H7 (cell line): ENCODE data around the gene PRR12. TPM values are rescaled to one million over a fixed set of nuclear protein-coding genes. Genes with fewer than 3 reads are reported as not detected.

Experiments
- DNase-seq: peaks from one replicate; pipeline ENCODE4 v3.0.0; 2012
- H3K27me3 ChIP-seq: 2 replicates; pipeline ENCODE4 v1.6.0; 2011; ENCODE audit warnings: mild to moderate bottlenecking, low read length; ENCODE audit not compliant: control insufficient read depth, insufficient read depth
- H3K36me3 ChIP-seq: replicated peaks from 2 replicates; pipeline ENCODE4 v1.5.1; 2011; ENCODE audit warnings: low read length; ENCODE audit not compliant: control insufficient read depth, insufficient read depth
- H3K4me3 ChIP-seq: 2 replicates; pipeline ENCODE4 v1.5.1; 2011; ENCODE audit warnings: low read depth, mild to moderate bottlenecking, control low read depth, low read length, moderate library complexity; ENCODE audit not compliant: insufficient read depth
- total RNA-seq: library from RNA; depleted of rRNA; stranded (reverse); fragments of >200 nt; shearing (Covaris generic); gene quantifications from 2 replicates; pipeline ENCODE4 v1.2.3, GENCODE V29; 2014

PRR12 gene
- total RNA-seq, 1 experiment from 2014 or later, result 8.2 TPM

DNA sequence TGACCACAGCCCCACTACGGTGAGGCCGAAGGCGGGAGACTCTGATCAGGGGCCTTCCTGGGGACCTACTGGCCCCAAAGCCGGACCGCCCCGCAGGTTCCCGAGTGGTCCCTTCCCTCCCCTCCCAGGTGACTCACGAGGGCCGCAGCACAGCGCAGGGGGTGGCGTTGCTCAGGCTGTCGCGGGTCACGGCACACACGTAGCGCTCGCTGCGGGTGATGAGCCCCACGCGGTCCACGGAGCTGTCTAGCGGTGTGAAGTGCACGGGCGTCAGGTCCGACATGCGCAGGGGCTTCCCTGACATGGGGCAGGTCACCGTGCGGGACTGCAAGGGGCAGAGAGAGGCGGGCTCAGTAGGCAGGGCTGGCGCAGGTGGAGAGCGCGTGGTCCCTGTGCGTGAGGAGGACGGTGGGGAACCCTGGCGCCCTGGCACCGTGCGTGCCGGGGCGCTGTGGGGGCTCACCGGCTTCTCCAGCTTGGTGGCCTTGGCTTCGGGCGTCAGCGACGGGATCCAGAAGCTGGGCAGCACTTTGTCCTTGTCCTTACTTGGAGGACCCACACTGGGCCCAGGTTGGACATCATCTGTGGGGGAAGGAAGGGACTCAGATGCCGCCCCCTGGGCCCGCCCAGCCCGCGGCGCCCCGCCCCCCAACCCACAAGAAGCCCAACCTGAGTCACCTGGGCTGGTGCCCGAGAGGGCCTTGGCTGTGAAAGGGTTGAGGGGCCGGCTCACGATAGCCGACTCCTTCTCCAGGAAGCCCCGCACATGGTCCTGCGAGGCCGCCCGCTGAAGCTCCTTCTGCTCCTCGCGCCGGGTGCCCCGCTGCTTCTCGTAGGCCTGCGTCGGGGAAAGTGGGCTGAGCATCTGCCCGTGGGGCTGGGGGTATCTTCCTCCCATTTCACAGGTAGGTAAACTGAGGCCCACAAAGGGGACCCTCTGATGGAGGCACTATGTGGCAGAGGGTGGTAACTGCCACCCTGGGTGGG, 34.3 kb upstream of the PRR12 start:
- DNase-seq, result peak; percentile 96
- Histone ChIP-seq H3K4me3 (peak overlapping the region; percentile 63), H3K36me3 (peaks cover 9% of the 10 kb centered on the region), H3K27me3 (no peaks in the 10 kb centered on the region)

DNA sequence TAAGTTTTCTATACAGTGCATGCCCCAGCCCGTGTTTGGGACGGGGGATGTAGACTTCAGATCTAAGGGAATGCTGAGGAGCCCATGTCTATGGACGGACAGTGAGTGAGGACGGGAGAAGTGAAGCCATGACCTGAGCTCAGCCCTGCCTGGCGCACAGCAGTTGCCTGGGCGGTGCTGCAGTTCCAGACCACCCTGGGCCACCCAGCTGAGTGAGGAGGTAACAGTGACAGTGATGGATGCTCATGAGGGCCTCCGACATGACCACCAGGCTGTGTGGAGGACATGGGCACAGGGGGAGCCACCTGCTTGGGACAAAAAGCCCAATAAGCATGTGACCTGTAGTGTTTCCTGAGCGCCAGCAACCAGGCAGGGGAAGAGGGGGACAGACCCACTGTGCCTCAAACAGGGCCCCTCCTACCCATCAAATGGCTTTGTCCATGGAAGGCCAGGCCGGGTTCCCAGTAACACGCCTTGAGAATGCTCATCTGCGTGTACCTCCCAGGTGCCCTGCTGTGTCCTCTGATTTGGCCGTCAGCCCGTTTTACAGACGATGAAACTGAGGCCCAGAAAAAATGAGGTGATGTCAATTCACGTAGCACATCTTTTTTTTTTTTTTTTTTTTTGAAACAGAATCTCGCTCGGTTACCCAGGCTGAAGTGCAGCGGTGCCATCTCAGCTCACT, 33.2 kb upstream of the PRR12 start:
- Histone ChIP-seq H3K36me3 (peaks cover 9% of the 10 kb centered on the region), H3K27me3 (no peaks in the 10 kb centered on the region), H3K4me3 (no peak overlapping the region)
- no peak for DNase-seq

DNA sequence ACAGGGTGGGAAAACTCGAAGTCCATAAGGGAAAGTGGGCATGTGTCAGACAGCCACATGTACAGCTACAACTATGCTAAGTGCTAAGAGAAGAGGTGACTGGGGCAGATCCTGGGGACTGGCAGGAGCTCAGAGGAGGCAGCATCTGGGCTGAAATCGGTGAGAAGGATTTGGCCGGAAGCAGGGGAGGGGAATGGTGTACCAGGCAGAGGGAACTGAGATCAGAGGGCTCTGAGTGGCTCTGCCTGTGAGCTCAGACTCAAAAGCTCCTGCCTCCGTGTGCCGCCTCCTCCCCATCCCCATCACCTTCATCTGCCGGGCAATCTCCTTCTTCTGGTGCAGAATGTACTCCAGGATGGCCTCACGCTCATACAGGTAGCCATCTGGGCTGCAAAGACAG, 32.4 kb upstream of the PRR12 start:
- H3K4me3 ChIP-seq, result no peak overlapping the region
- H3K36me3 ChIP-seq, result peaks cover 9% of the 10 kb centered on the region
- no peaks in the 10 kb centered on the region for H3K27me3 ChIP-seq
- no peak for DNase-seq

DNA sequence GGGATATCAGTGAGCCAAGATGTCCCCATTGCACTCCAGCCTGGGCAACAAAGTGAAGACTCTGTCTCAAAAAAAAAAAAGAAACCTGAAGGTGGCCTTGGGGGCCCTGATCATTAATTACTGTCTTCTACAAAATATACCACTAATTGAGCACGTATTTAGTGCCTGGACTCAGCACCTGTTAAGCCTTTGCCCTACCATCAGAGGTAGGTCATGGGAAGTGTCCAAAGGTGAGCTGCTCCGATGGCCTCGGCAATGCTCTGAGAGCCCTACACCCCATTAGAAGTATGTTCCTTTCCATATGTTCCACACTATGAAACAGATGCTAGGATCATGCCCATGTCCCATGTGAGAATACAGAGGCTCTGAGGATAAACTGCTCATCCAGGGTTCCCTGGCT, 31.5 kb upstream of the PRR12 start:
- DNase-seq, result no peak

DNA sequence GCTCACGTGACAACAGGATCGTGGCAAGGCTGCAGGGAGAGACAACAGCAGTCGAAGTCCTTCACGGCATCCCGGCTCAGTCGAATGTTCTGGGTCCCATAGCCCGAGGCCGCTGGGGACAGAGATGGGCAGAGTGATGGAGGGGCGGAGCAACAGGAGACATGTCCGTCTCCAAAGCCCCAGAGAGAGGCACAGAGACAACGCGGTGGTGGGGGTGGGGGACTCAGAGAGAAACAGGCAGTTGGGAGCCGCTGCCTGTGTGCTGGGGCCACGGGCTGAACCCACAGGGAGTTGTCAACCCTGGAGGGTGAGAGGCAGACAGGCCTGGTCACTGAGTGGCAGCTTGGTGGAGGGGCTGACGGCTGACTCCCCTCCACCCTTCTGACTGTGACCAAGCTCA, 31.1 kb upstream of the PRR12 start:
- Histone ChIP-seq H3K27me3 (no peaks in the 10 kb centered on the region), H3K4me3 (no peak overlapping the region), H3K36me3 (peaks cover 7% of the 10 kb centered on the region)
- DNase-seq, result no peak

More for the DNA sequence above, 31.5 kb upstream of the PRR12 start:
- peaks cover 9% of the 10 kb centered on the region for H3K36me3 ChIP-seq
- H3K27me3 ChIP-seq, result no peaks in the 10 kb centered on the region
- H3K4me3 ChIP-seq, result no peak overlapping the region

DNA sequence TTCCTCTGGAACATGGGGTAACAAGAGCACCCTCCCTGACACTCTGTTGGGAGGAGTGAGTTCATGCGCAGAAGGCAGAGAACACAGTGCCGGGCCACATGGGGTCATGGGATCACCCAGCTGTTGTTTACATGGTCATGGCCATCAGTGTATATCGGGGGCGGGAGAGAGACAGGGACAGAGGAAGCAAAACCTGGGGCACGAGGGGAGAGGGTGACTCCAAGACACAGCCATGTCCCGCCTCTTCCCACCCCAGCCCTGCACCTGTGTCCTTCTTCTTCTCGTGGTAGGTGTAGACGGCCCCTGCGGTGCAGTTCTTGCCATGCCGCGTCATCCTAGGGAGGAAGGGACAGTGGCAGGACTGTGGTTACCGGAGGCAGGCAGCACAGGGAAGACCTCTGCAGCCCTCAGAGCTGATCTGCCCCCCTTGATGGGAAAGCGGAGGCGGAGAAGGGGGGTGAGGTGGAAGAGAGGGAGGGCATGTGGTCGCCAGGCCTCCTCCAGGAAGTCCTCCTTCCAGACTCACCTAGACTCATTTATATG, 30.6 kb upstream of the PRR12 start:
- peak; percentile 60 for DNase-seq
- Histone ChIP-seq H3K27me3 (no peaks in the 10 kb centered on the region), H3K36me3 (peaks cover 7% of the 10 kb centered on the region), H3K4me3 (no peak overlapping the region)

DNA sequence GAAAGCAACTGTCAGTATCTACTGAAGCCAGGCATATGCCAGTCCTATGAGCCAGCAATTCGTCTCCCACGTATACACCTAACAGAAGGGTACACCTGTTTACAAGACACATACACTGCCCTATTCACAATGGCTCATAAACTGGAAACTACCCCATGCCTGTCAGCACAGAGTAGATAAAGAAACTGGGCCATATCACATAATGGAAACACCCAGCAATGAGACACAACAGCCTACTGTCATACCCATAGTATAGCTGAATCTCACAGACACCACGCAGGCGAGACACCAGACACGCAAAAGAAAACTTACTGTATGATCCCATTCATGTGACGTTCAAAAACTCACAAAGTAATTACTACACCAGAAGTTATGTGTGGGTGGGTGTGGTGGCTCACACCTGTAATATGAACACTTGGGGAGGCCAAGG, 26.4 kb upstream of the PRR12 start:
- DNase-seq, result no peak

DNA sequence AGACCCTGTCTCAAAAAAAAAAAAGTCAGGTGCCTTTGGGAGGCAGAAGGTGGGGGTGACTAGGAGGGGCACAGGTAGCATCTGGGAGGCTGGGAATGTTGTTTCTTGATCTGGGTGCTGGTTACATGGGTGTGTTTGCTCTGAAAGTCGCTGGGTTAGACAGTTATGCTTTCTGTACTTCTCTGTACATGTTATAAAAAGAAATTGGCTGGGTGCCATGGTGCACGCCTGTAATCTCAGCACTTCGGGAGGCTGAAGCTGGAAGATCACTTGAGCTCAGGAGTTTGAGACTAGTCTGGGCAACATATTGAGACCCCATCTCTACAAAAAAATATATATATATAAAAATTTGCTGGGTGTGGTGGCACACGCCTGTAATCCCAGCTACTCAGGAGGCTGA, 25.7 kb upstream of the PRR12 start:
- DNase-seq, result no peak
- Histone ChIP-seq H3K27me3 (no peaks in the 10 kb centered on the region), H3K36me3 (no peaks in the 10 kb centered on the region), H3K4me3 (no peak overlapping the region)

More for the DNA sequence above, 26.4 kb upstream of the PRR12 start:
- H3K36me3 ChIP-seq, result peaks cover 1% of the 10 kb centered on the region
- H3K27me3 ChIP-seq, result no peaks in the 10 kb centered on the region
- H3K4me3 ChIP-seq, result no peak overlapping the region

DNA sequence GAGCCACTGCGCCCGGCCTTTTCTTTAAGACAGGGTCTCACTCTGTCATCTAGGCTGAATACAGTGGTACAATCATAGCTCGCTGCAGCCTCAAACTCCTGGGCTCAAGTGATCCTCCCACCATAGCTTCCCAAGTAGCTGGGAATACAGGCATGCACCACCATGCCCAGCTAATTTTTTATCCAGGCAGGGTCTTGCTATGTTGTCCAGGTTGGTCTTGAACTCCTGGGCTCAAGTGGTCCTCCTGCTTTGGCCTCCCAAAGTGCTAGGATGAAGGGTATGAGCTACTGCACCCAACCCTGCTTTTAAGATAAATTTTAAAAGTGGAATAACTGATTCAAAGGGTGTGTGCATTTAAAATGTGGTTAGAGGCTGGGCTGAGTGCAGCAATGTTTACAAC, 24.7 kb upstream of the PRR12 start:
- no peak for DNase-seq
- Histone ChIP-seq H3K27me3 (no peaks in the 10 kb centered on the region), H3K36me3 (no peaks in the 10 kb centered on the region), H3K4me3 (no peak overlapping the region)

DNA sequence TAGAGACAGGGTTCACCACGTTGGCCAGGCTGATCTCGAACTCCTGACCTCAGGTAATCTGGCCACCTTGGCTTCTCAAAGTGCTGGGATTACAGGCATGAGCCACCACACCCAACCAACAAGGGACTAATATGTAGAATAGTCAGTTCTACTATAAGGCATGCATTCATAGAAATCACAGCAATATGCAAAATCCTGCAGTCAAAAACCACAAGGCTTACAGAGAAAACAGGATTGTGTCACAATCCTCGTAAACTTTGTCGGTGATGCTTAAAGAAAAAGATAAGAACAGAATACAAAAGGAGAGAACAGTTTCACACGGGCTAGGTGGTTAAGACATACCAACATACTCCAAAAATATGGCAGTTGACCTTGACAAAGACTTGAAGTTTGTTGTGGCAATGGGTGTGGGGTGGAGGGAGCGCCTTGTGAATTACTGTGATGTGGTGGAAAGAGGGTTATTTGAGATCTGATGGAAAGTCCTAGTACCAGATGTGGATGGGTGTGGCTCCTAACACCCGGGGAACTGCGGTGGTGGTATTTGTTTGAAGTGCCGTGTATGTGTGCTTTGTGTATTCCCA, 23.0 kb upstream of the PRR12 start:
- DNase-seq, result peak; percentile 16
- no peak overlapping the region for H3K4me3 ChIP-seq
- H3K36me3 ChIP-seq, result no peaks in the 10 kb centered on the region
- no peaks in the 10 kb centered on the region for H3K27me3 ChIP-seq

DNA sequence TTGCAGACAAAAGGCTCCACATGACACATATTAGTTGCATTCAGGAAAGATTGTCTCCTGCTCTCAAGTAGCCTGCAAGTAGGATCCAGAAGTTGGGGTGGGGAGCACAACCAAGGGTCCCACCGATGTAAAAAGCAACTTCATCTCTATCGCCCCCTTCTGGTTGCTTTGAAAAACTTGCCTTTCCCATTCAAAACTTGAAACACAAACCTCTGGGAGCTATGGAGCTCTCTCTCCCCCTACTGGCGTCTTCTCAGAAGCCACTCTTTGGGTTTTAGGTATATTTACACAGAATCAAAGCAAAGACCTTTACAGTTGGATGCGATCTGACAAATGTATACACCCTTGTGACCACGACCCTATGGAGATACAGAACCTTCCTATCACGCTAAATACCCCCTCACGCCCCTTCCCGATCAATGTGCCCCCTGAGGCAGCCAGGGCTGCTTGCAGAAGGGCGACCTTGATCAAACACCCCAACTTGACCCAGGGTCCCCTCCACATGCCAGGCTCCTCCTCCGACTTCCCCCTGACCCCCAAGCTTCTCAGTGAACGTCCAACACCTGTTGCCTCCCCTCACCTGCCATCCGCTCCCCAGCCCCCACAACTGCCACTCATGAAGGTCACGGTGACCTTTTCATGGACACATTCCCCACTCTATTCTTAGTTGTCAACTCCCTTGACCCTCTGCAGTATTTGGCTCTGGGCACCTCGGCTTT, 20.7 kb upstream of the PRR12 start:
- Histone ChIP-seq H3K36me3 (no peaks in the 10 kb centered on the region), H3K27me3 (no peaks in the 10 kb centered on the region), H3K4me3 (no peak overlapping the region)
- peak; percentile 93 for DNase-seq

DNA sequence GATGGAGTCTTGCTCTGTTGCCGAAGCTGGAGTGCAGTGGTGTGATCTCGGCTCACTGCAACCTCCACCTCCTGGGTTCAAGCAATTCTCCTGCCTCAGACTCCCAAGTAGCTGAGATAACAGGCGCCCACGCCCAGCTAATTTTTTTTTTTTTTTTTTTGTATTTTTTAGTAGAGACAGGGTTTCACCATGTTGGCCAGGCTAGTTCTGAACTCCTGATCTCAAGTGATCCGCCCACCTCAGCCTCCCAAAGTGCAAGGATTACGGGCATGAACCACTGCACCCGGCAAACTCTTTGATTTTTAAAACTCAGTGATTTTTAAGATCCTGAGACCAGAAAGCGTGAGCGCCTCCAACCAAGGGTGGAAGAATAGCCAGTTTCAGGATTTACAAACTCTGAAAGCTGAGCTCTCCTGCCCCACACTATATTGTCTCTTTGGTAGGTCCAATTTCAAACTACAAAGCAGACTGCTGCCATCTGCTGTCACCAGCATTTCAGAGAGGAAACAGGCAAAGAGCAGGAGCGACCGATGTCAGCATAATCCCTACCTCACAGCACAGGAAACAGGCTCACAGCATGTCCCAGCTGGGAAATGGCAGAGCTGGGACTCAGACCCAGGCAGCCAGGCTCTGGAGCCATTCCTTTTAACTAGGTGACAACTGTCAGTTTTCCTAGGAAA, 19.8 kb upstream of the PRR12 start:
- Histone ChIP-seq H3K27me3 (no peaks in the 10 kb centered on the region), H3K36me3 (peaks cover 2% of the 10 kb centered on the region), H3K4me3 (no peak overlapping the region)
- peak; percentile 44 for DNase-seq

DNA sequence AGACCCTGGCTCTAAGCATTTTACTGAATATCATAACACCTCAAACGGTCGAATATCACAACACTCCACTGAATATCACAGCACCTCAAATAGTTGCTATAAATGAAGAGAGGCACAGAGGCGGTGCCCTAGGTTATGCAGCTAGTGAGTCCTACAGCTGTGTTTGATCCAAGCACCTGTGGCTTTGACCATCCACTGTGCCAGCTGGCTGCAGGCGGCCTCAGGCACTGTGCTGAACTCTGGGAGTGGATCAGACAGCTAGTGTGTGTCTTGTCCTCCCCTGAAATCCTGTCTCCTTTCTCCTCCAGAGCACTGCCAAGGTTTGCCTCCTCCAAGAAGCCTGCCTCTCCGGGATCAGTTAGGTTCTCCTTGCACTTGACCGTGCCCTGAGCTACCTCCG, 18.0 kb upstream of the PRR12 start:
- Histone ChIP-seq H3K27me3 (no peaks in the 10 kb centered on the region), H3K4me3 (no peak overlapping the region), H3K36me3 (peaks cover 2% of the 10 kb centered on the region)
- no peak for DNase-seq

DNA sequence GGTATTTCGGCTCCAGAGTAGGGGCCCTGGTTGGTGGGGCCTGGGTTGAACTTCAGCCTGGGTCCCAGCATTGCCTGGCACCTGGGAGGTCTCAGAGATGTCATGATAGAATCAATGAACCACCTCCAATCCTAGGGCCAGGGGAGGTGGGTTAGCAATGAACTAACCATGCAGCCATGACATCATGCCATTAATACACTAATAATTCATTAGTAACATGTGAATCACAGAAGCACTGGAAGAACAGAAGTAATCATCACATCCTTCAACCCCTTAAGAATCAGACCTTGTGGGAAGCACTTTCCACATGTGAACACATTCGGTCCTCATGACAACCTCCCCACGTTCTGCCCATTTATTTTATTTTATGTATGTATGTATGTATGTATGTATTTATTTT, 17.6 kb upstream of the PRR12 start:
- Histone ChIP-seq H3K4me3 (no peak overlapping the region), H3K27me3 (no peaks in the 10 kb centered on the region), H3K36me3 (peaks cover 2% of the 10 kb centered on the region)
- DNase-seq, result no peak
